ENCODE results near the gene MZT2A.
"Not testable (repeated sequence)": the region's sequence is repeated elsewhere in the genome, so short reads cannot be mapped to it uniquely, and the experiment has no call there.

Gene MZT2A

DNA sequence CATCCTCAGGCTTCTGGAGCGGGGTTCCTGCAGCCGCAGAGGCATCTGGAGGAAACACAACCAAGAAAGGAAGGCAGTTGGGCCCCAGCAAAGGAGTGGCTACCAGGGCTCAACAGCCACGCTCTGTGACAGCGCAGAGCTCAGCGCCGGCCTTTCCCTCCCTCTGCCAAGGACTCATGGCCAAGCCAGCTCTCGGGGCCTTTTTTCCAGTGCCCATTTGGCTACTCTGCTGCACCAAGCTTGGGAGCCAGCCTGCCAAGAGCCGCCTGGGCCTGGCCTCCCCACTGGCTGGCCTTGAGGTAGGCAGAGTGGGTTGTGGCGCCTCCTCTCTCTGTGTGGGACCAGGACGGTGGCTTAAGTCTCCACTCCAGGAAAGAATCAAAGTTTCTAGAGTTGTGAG lies 28.3 kb upstream of the MZT2A start:
- DNase-seq (ENCODE audit: low read depth), result no peak

DNA sequence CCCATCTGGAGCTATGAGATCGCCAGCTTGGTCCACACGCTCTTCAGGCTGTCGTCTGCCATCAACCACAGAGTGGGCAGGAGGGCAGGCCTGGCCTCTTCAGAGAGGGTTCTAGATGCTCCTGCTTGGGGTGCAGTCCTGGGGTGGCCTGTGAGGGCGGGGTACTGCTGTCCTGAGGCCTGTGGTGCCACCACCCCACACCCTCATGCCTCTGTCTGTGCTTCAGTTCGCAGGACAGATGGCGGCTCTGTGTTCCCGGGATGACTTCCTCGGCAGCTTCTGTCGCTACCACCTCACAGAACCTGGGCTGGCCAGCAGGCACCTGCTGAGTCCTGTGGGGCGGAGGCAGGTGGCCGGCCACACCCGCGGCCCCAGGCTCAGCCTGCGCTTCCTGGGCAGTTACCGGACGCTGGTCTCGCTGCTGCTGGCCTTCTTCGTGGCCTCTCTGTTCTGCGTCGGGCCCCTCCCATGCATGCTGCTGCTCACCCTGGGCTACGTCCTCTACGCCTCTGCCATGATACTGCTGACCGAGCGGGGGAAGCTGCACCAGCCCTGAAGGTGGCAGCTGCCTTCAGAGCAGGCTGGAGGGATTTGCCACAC lies 27.8 kb upstream of the MZT2A start:
- not testable (repeated sequence) for DNase-seq (ENCODE audit: low read depth)

DNA sequence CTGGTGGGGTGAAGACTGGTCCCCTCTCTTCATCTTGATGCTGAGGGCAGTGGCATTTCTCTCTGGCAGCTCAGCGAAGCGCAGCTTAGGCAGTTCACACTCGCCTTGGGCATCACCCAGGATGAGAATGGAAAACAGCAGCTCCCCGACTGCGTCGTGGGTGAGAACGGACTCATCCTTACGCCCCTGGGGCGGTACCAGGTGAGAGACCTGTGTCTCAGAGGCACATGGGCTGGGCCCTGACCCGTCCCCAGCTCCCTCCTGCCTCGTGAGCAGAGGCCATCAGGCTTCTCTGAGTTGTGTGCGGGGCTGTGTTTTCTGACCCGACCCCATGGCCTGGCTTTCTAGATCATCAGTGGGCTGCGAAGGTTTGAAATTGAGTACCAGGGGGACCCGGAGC lies 27.3 kb upstream of the MZT2A start:
- DNase-seq (ENCODE audit: low read depth), result no peak

DNA sequence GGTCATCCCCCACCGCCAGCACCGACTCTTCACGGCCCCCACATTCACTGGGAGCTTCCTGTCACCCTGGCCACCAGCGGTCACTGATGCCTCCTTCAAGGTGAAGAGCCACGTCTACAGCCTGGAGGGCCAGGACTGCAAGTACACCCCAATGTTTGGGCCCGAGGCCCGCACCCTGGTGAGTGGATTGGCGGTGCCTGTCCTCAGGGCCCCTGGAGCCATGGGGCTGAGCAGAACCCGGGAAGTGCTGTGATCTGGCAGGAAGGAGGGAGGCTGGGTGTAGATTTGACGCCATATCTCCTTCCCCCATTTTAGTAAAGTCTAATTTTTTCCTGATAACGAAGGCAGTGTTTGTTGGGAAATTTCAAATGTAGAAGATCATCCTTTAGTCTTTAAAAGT lies 26.3 kb upstream of the MZT2A start:
- not testable (repeated sequence) for DNase-seq (ENCODE audit: low read depth)

DNA sequence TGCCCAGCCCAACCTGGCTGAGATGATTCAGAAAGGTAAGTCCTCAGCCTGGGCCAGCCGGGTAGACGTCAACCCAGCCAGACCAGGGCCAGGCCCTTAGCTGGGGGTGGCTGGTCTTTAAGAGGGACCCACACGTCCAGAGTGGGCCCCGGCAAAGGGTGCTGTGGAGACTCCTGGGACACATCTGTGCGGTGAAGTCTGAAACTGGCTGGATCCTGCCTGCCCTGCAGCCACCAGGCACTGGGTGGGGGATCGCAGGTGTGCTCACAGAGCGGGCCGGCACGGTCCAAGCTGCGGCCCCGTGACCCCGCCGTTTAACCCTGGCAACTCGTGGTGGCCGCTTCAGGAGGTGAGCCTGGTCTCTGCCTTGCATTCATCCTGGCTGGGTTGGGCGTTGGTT lies 25.7 kb upstream of the MZT2A start:
- not testable (repeated sequence) for DNase-seq (ENCODE audit: low read depth)

DNA sequence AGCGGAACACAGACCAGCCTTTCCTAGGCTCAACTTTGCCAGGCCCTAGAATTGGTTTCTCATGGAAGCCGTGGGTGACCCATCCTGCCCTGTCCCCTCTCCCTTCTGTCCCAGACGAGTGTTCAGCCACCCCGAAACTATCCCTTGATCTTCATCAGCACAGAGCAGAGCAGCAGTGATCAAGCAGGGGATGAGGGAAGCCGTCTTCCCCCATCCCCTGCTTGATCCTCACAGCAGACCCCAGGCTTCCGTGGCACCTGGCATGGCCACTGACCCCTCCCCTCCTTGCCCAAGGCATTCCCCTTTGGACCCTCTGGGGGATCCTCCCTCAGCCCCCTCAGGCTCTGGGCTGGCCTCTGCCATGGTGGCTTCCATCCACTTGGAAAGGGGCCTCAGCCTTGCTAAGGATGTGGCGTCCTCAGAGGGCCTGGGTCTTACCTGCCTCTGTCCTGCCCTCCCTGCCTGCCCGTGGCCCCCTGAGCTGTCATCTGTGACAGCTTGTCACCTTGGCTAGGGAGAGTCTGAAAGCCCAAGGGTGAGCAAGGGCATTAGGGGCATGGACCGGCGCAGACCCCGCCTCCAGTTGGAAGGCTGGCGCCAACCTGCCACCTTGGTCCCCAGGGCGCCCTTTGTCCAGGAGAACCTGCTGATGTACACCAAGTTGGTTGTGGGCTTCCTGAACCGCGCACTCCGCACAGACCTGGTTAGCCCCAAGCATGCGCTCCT lies 25.1 kb upstream of the MZT2A start:
- no peak for DNase-seq (ENCODE audit: low read depth)

DNA sequence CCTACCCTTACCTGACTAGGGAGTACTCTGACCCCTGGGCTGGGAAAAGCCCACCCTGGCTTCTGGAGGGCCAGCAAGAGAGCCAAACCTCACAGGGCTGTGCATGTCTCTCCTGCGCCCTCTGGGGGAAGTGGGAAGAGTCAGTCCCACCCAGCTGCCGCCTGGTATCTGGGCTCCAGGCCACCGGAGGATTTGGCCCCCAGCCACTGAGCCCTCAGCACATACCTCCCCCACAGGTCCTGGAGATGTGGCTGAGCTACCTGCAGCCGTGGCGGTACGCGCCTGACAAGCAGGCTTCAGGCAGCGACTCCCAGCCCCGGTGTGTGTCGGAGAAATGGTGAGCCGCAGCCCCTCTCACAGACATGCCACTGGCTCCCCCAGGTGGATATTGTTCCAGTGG lies 24.4 kb upstream of the MZT2A start:
- DNase-seq (ENCODE audit: low read depth), result not testable (repeated sequence)

DNA sequence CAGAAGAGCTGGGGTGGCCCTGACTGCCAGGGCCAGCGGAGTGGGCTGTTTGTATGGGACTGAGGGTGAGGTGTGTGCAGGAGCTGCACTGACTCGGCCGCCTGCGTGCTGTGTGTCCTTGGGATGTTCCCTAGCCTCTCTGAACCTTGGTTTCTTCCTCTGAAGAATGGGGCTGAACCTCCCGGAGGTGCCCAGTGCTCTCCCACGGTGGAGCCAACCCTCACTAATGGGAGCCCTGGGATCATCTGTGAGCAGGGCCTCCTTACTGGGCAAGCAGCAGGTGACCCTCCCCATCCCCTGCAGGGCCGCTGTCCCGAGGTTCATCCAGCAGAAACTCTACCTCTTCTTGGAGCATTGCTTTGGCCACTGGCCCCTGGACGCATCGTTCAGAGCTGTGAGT lies 23.8 kb upstream of the MZT2A start:
- DNase-seq (ENCODE audit: low read depth), result no peak

DNA sequence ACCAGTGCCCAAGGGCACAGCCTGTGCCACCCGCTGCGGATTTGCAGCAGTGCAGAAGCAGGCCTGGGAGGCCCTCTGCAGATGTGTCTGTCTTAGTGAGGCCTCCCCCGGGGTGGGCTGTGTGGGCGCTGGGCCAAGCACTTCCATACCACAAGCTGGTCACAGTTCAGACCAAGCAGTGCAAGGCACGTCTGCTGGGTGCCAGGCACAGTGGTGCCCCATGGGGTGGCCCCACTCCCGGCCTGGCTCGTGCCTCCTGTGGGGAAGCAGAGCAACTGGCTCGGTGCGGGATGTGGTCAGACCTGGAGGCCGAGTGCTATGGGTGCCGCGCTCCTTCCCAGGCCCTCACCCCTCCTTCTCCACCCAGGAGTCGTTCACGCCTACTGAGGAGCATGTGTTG lies 23.0 kb upstream of the MZT2A start:
- DNase-seq (ENCODE audit: low read depth), result not testable (repeated sequence)

DNA sequence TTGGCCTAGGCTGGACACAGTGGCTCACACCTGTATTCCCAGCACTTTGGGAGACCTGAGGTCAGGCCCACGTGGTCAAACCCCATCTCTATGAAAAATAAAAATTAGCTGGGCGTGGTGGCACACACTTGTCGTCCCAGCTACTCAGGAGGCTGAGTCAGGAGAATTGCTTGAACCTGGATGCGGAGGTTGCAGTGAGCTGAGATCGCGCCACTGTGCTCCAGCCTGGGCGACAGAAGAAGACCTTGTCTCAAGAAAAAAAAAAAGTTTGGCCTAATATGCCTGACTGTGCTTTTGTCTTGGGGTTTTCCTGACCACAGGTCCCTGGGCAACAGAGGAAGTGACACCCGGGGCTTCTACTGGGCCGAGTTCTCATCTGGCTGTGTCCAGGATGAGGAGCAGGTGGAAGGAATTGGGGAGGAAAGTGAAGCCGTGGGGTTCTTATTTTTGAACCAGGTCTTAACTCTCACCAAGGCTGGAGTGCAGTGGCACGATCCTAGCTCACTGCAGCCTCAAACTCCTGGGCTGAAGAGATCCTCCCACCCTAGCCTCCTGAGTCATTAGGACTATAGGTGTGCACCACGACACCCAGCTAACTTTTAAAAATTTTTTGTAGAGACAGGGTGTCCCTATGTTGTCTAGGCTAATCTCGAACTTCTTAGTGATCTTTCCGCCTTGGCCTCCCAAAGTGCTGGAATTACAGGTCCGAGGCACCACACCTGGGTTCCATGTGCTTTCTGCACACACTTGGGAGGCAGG lies 22.4 kb upstream of the MZT2A start:
- not testable (repeated sequence) for DNase-seq (ENCODE audit: low read depth)

DNA sequence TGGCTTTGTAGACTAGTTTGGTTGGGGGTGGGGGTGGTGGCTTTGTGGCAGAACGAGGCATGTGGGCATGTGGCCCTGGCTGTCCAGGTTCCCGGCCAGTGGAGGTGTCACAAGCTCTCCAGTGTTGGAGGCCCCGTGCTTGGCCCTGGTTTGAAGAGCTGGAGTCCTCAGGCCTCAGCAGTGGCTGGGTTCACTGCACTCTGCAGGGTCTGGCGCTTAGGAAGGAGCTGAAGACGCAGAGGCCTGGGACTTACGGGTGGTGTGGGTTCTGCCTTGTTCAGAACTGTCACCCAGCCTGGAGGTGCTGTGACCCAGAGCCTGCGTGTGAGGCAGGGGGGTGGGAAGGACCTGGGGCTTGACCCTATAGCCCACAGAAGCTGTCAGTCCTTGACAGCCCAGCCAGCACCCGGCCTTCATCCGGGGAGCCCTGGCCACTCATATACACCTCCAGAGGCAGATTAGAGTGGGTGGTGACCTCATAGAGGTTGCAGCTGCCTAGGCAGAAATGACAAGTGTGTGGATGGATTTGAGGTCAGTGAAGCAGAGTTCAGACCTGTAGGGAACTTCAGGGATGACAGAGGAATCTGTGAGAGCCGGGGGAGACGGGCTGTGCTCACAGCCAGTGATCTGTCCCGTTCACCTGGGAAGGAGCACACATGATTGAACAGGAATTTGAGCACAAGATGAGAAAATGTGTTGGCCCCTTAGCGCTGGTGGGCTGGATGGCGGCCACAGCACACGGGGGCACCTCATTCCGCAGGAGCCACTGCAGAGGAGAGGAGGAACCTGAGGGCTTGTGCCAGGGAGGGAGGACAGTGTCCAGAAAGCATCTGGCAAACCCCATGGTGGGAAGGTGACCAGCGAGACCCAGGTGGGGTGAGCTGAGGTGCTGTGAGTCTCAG lies 20.0 kb upstream of the MZT2A start:
- DNase-seq (ENCODE audit: low read depth), result not testable (repeated sequence)

DNA sequence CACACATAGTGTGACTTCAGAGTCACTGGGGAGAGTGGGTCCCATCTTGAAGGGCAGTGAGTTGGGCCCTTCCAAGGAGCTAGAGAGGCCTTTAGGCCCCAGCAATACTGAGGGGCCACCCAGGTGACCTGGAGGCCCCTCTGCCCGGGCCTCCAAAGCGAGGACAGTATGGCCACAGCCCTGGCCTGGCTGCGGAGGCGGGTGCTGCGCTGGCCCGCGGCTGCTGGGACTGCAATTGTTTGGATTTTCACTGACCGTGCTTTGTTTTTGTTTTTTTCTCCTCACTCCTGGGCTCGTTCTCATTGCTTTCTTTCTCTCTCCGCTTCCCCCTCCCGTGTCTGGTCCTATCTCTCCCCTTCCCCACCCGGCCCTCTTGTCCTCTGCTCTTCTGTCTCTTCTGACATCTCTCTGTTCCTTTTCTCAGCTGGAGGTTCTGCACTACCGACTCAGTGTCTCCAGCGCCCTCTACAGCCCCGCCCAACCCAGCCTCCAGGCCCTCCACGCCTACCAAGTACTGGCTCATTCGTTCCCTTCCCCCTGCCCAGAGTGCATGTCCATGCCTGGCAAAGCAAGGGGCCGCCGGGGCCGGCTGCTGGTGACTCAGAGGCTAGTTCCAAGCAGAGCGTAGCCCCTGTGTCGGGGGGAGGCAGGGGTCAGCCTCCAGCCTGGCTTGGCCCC lies 19.2 kb upstream of the MZT2A start:
- DNase-seq (ENCODE audit: low read depth), result not testable (repeated sequence)

DNA sequence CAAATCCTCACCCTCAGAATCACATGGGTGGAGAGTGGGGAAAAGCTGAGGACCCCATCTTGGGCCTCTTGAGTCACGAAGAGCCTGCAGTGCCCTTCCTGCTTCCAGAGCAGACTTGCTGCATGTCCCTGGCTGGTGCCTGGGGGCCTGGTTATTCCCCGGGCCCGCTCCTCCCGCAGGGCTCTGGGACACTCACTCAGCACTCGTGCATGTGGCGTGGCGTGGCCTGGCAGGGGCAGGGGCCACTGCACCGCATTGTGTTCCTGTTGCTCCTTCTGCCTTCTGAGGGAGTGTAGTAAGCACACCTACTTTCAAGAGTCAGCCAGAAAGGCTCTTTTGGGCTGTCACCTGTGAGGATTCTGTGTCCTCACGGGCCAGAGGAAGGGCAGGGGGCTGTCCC lies 17.4 kb upstream of the MZT2A start:
- DNase-seq (ENCODE audit: low read depth), result no peak

DNA sequence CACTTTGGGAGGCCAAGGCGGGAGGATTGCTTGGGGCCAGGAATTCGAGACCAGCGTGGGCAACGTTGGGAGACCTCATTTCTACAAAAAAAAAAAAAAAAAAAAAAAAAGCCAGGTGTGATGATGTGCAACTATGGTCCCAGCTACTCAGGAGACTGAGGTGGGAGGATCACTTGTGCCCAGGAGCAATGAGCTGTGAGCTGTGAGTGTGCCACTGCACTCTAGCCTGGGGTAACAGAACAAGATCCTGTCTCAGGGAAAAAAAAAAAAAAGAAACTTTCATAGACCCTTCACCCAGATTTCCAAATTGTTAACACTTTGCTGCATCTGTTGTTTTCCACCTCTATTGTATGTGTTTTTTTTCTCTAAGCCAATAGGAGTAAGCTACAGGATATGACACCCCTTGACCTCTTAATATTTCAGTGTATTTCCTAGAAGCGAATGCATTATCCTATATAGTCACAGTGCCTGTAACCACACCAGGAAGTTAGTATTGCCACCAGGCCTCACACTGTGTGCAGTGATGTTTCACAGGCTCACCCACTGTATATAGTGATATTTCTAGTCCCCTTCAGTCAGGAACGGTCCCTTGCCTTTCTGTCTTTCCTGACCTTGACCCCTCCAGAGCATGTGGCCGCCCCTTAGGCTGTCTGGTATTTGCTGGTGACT lies 12.0 kb upstream of the MZT2A start:
- not testable (repeated sequence) for DNase-seq (ENCODE audit: low read depth)

DNA sequence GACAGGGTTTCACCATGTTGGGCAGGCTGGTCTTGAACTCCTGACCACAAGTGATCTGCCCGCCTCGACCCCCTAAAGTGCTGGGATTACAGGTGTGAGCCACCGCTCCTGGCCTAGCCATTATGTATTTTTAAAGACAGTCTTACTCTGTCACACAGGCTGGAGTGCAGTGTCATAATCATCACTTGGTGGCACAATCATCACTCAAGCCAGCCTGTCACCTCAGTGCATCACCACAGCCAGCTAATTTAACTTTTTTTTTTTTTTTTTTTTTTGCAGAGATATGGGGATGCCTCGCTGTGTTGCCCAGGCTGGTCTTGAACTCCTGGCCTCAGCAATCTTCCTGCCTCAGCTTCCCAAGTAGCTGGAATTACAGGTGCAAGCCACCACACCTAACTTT lies 11.4 kb upstream of the MZT2A start:
- not testable (repeated sequence) for DNase-seq (ENCODE audit: low read depth)

DNA sequence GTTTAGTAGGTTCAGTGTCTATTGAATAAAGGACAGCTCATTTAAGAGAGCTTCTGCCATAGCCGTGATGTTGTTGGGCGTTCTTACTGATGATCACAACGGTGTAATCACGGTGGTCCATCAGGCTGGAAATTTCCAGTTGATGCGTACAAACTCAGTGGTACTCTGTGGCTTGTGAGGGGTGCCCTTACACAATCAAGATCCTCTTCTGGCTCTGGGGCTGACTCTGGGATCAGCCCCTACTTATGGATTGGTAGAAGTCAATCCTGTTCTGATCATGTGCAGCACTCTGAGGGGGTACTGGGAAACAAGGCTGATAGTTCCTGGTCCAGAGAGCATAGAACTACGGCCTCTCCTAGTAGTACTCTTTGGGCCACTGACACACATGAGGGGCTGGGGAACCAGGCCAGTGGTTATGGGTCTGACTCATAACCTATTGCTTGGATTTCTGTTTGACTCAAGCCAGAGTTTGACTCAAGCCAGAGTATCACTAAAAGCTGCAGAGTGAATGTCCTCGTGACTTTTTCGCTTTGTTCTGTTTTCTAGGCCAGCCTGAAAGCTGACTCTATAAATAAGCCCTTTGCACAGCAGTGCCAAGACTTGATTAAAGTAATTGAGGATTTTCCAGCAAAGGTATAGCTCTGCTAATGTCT lies 6.2 kb upstream of the MZT2A start:
- DNase-seq (ENCODE audit: low read depth), result not testable (repeated sequence)

DNA sequence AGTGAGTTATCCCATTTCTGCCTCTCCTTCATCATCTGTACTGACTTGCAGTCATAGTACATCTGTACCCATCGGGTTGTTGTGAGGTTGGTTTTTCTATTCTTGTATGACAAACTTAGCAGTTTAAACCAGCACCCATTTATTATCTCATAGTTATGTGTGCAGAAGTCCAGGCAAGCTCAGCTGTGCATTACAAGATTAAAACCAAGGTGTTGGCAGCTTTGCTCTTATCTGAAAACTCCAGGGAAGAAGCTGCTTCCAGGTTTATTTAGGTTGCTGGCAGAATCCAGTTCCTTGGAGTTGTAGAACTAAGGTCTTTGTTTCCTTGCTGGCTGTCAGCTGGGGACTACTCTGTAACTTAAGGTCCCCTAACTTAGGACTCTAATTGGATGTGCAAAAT lies 3.3 kb upstream of the MZT2A start:
- DNase-seq (ENCODE audit: low read depth), result not testable (repeated sequence)

DNA sequence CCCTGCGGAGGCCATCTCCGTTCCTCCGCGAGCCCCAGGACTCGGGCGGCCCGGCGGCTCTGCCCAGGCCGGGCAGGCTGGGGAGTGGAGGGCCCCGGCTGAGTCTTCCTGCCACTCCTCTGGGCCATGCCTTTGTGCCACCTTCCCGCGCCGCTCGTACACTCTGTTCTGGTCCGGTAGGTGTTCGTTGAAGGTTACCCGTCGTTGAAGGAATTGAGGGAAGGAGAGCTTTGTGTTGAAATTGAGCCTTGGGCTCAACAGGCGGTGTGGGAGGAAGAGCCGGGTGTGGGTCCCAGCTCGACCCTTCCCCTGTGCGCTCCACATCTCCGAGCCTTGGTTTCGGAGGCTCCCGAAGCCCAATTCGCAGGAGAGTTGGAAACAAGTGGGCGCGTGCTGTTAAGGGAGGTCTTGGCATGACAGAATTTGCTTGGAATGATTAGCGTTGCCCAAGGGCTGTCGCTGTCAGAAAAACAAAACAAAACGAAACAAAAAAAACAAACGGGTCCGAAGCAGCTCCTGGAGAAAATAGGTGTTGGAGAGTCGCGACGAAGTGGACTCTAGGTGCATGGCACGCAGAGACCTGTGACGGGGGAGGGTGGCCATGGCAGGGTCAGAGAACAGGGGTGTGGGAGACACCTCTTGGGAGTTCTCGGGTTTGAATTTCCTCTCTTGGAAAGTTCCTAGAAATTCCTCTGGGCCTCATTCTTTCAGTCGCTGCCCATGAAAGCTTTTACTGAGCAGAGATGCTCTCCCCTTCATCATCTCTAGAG lies 1.2 kb upstream of the MZT2A start:
- no peak for DNase-seq (ENCODE audit: low read depth)

DNA sequence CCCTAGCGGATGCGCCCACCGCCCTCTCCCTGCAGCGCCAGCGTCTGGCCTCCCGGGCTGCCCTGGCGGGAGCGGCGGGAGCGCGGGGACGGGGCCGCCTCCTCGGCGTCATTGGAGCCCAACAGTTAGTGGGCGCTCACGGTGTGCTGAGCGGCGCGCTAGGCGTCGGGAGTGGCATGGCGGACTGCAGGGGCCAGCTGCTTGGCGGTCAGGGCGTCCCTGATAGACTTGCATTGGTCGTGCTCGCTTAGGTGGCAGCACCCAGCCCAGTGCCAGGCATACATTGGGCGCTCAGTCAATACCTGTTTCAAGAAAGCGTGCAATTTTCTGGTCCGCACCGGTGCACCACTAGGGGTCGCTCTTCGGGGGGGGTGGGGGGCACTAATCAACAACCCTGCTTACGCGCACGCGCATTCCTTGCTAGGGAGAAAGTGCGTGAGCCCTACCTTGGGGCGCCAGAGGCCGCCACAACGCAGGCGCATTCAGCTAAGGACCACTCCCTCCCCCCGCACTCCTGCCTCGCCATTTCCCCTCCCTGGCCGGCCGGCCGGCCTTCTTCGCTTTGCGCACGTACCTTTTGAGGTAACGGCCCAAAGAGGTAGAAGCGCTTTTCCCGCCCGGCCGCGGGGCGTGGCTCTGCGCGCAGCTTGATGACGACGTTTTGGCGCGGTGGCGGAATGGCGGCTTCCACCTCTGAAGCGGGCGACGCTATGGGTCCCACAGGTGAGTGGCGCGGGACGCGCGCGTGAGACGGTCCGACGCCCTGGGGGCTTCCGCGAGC lies 411 bp upstream of the MZT2A start:
- peak; percentile 92 for DNase-seq (ENCODE audit: low read depth)
